Gastrocnemius medialis (tissue), 4 donors: ENCODE data around the gene TNFRSF12A. TPM values are rescaled to one million over a fixed set of nuclear protein-coding genes. Genes with fewer than 3 reads are reported as not detected.
A peak's percentile ranks its signal among the peaks of the same experiment; 100 is the strongest.

ENCODE experiments used
- ATAC-seq, 2 donors: fragments of 150-250 bp; one replicate each; pipeline ENCODE4 v1.9.1; 2016
- DNase-seq, 2 donors: peaks; one replicate each; pipeline ENCODE4 v3.0.0-alpha.2; 2019
- H3K27ac ChIP-seq, 4 donors: fragments of 200-600 bp; sonication (generic); 1 replicate in 1 of 4; 2 replicates in 3 of 4; pipeline ENCODE4 v1.5.1; 2016 to 2018; ENCODE audit warnings: mild to moderate bottlenecking in 2 of 4, moderate library complexity in 1 of 4
- H3K27me3 ChIP-seq, 3 donors: fragments of 200-600 bp; sonication (generic) in 2 of 3; 1 replicate in 1 of 3; 2 replicates in 2 of 3; pipeline versions ENCODE4 v1.5.1 to v1.6.0; 2016 to 2019; ENCODE audit warnings: mild to moderate bottlenecking in 1 of 3, moderate library complexity in 1 of 3
- H3K36me3 ChIP-seq, 2 donors: fragments of 200-600 bp; sonication (generic) in 1 of 2; one replicate each; pipeline ENCODE4 v1.5.1; 2017 to 2018
- H3K4me1 ChIP-seq, 2 donors: fragments of 200-600 bp; sonication (generic) in 1 of 2; one replicate each; pipeline ENCODE4 v1.5.1; 2016 to 2017; ENCODE audit warnings: mild to moderate bottlenecking in 2 of 2
- H3K4me3 ChIP-seq, 4 donors: fragments of 200-600 bp; sonication (generic) in 3 of 4; 1 replicate in 1 of 4; 2 replicates in 3 of 4; pipeline ENCODE4 v1.5.1; 2016 to 2019; ENCODE audit warnings: mild to moderate bottlenecking in 2 of 4
- H3K9me3 ChIP-seq, 3 donors: fragments of 200-600 bp; sonication (generic) in 2 of 3; 1 replicate in 1 of 3; 2 replicates in 2 of 3; pipeline ENCODE4 v1.5.1; 2016 to 2019
- POLR2A ChIP-seq, 2 donors: fragments of 450-650 bp; IDR thresholded peaks; one replicate each; pipeline ENCODE4 v1.6.1; 2017; ENCODE audit warnings: antibody characterized with exemption in 2 of 2, mild to moderate bottlenecking in 2 of 2, moderate library complexity in 2 of 2
- in situ Hi-C, 4 donors: fragments of 200-750 bp; cut with MboI; loops; one replicate each; pipeline versions ENCODE4 v1.15.0 to v1.8.0; 2017; ENCODE audit warnings: low sequenced_read_pairs in 4 of 4
- intact Hi-C: fragments of 100-400 bp; cut with DNase I; formaldehyde crosslinking; loops from one replicate; pipeline ENCODE4 v1.15.1; 2023; ENCODE audit warnings: low total_unique reads
- total RNA-seq, 4 donors: library from RNA; depleted of rRNA; stranded (reverse); fragments of >200 nt; gene quantifications; one replicate each; pipeline versions ENCODE4 v1.1.0 to v1.2.3, GENCODE V29; 2016
- TF ChIP-seq, protein P1 (sequence below), 5 experiments: fragments of 450-650 bp in 3 of 5; fragments of 200-600 bp in 2 of 5; sonication (generic) in 2 of 5; IDR thresholded peaks in 4 of 5; conservative IDR thresholded peaks in 1 of 5; 1 replicate in 4 of 5; 2 replicates in 1 of 5; pipeline ENCODE4 v1.5.1; 2016 to 2019; ENCODE audit warnings: antibody characterized with exemption in 5 of 5, mild to moderate bottlenecking in 3 of 5, moderate library complexity in 3 of 5

TNFRSF12A gene
- total RNA-seq, 4 donors from 2014 or later = 34.0 to 161 (median 85.5) TPM

DNA sequence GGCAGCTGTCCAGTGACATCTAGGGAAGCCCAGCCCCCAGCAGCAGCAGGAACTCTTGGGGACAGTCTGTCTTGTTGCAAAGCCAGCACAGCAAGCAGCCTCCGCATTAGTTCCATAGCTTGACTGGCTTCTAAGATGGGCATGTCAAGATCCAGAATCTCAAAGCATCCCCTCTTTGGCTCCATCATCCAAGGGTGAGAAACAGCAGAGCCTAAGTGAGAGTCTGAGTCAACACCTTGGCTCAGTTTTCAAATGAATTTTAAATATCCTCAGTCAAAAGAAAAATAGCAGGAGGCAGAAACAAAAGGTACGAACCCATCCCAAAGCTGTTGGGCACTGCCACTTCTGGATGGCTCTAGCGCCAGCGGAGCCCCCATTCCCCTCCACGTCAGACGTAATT is 5.2 kb upstream of the TNFRSF12A start:
- TF ChIP-seq, protein P1, sequence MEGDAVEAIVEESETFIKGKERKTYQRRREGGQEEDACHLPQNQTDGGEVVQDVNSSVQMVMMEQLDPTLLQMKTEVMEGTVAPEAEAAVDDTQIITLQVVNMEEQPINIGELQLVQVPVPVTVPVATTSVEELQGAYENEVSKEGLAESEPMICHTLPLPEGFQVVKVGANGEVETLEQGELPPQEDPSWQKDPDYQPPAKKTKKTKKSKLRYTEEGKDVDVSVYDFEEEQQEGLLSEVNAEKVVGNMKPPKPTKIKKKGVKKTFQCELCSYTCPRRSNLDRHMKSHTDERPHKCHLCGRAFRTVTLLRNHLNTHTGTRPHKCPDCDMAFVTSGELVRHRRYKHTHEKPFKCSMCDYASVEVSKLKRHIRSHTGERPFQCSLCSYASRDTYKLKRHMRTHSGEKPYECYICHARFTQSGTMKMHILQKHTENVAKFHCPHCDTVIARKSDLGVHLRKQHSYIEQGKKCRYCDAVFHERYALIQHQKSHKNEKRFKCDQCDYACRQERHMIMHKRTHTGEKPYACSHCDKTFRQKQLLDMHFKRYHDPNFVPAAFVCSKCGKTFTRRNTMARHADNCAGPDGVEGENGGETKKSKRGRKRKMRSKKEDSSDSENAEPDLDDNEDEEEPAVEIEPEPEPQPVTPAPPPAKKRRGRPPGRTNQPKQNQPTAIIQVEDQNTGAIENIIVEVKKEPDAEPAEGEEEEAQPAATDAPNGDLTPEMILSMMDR (IDR thresholded peaks at IDR 0.05 in 4 of 5, conservative IDR thresholded peaks at IDR 0.05 in 1 of 5) = no peak
- TF ChIP-seq POLR2A (IDR thresholded peaks at IDR 0.05) = no peak
- Histone ChIP-seq H3K4me1 (peaks cover 0 to 5% of the 10 kb centered on the region in 2 donors), H3K9me3 (no peaks in the 10 kb centered on the region), H3K27me3 (peaks cover 40 to 54% (median 45%) of the 10 kb centered on the region in 3 donors), H3K4me3 (no peak overlapping the region), H3K36me3 (no peaks in the 10 kb centered on the region), H3K27ac (no peak overlapping the region)
- in situ Hi-C loops (no loop called here), intact Hi-C loops (no loop called here)
- no peak for ATAC-seq
- no peak for DNase-seq

DNA sequence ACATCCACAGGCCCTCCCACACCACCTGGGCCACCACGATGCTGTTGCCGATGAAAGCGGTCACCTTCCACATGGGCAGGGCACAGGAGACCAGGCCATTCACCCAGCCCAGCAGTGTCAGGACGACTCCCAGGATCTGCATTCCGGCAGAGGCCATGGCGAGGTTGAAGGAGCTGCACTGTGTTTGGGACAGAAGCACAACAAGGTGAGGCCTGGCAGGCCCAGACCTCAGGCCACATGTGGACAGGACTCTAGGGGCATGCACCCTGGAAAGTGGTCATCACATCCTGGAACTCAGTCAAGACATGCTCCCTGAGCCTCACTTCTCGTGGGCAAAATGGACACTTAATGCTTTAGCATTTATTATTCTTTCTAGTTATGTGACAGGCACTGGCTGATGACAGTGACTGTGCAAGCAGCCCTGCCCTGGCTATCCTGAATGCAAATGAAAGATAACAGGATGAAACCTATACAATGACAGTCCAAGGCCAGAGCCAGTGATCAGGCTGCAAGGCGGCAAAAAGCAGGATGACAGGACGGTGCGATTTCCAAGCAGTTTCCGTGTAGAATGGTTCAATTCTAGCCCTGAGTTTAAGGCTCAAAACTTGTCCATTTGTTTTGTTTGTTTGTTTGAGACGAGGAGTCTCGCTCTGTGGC is 4.2 kb upstream of the TNFRSF12A start:
- intact Hi-C loops = no loop called here
- no peak for TF ChIP-seq POLR2A (IDR thresholded peaks at IDR 0.05)
- TF ChIP-seq, protein P1 (IDR thresholded peaks at IDR 0.05 in 4 of 5, conservative IDR thresholded peaks at IDR 0.05 in 1 of 5) = no peak

DNA sequence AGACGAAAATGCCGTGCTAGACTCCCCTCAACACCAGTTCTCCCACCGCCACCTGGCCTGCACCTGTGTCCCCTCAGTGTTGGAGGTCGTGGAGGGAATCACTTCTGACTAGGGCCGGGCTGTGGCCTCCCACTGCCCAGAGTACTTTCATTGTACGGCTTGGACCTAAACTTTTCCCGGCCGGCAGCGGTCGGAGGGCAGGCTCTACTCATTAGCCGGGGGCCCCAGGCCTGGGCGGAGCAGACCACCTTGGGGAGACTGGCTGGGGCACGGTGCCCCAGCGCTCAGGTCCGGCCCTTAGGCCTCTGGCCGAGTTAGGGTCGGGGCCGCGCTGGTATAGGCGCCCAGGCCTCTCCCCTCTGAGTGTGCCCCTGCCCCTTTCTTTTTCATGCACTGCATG is 2.8 kb upstream of the TNFRSF12A start:
- H3K36me3 ChIP-seq = no peaks in the 10 kb centered on the region
- no peaks in the 10 kb centered on the region for H3K9me3 ChIP-seq
- H3K4me1 ChIP-seq = peaks cover 10 to 27% of the 10 kb centered on the region in 2 donors
- in situ Hi-C loops (no loop called here), intact Hi-C loops (no loop called here)
- no peak overlapping the region for H3K4me3 ChIP-seq
- no peak for ATAC-seq
- H3K27ac ChIP-seq = no peak overlapping the region
- DNase-seq = no peak
- TF ChIP-seq POLR2A (IDR thresholded peaks at IDR 0.05) = no peak
- TF ChIP-seq, protein P1 (IDR thresholded peaks at IDR 0.05 in 4 of 5, conservative IDR thresholded peaks at IDR 0.05 in 1 of 5) = no peak
- peaks cover 31 to 46% (median 34%) of the 10 kb centered on the region in 3 donors for H3K27me3 ChIP-seq

More for the DNA sequence above, 4.2 kb upstream of the TNFRSF12A start:
- H3K27me3 ChIP-seq = peaks cover 38 to 54% (median 45%) of the 10 kb centered on the region in 3 donors
- DNase-seq = no peak
- peaks cover 0 to 13% of the 10 kb centered on the region in 2 donors for H3K4me1 ChIP-seq
- no peaks in the 10 kb centered on the region for H3K9me3 ChIP-seq
- in situ Hi-C loops = no loop called here
- H3K27ac ChIP-seq = no peak overlapping the region
- ATAC-seq = no peak
- H3K36me3 ChIP-seq = no peaks in the 10 kb centered on the region
- H3K4me3 ChIP-seq = no peak overlapping the region

DNA sequence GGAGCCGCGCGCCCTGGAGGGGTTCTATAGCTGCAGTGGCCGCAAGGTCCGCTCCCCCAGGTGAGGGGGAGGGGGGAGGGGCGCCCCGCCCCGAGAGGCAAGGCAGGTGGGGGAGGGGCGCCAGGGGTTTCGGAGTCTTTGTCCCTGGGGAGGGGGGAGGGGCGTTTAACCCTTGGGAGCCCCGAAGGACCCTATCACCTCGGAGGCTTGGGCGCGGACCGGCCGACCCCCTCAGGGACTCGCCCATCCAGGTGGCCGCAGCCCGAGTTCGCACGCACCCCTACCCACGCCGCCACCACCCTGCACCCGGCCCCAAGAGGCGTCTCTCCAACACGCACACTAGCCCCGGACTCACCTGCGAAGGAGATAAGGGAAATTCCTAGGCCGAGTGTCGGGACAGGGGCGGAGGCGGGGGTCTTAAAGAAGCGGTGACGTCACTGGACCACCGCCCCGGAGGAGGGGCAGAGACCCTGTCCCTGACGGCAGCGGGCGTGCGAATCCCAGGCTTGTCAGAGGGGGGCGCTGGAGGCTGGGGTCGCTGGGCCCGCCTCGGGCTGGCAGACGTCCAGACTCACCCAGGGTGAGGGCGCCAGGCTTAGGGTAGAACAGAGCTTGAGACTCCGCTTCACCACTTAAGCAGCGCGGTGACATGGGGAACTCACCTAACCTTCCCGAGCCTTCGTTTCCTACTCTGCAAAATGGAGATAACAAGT is 2.2 kb upstream of the TNFRSF12A start, which contains the start of gene CLDN6:
TSS of gene CLDN6 (minus strand) at position 390 of the 713 bp plus-strand sequence. CDS start 2,162 bp downstream, outside the sequence.
- DNase-seq = no peak
- in situ Hi-C loops = no loop called here
- Histone ChIP-seq H3K4me1 (peaks cover 16 to 33% of the 10 kb centered on the region in 2 donors), H3K27ac (no peak within 1 kb of the TSS), H3K4me3 (no peak within 1 kb of the TSS), H3K27me3 (peaks cover 25 to 40% (median 28%) of the 10 kb centered on the region in 3 donors), H3K36me3 (no peaks in the 10 kb centered on the region), H3K9me3 (no peaks in the 10 kb centered on the region)
- ATAC-seq = no peak
- TF ChIP-seq POLR2A (IDR thresholded peaks at IDR 0.05) = no peak
- TF ChIP-seq, protein P1 (IDR thresholded peaks at IDR 0.05 in 4 of 5, conservative IDR thresholded peaks at IDR 0.05 in 1 of 5) = peak in 2 of 5 experiments; percentile 15 to 17
- intact Hi-C loops = no loop called here
